Hepatocyte (in vitro differentiated cells): ENCODE results near the gene PUM2. TPM values are rescaled to one million over a fixed set of nuclear protein-coding genes. Genes with fewer than 3 reads are reported as not detected.
A peak's percentile ranks its signal among the peaks of the same experiment; 100 is the strongest.

ENCODE experiments used
- DNase-seq: peaks from one replicate; pipeline ENCODE4 v3.0.0-alpha.2; 2016; ENCODE audit warnings: low spot score
- H2AFZ ChIP-seq: fragments of 200-600 bp; sonication (generic); 2 replicates; pipeline ENCODE4 v1.6.0; 2016; ENCODE audit warnings: antibody characterized with exemption, mild to moderate bottlenecking
- H3K27ac ChIP-seq: fragments of 200-600 bp; sonication (generic); 2 replicates; pipeline ENCODE4 v1.5.1; 2016; ENCODE audit warnings: mild to moderate bottlenecking
- H3K27me3 ChIP-seq: fragments of 200-600 bp; sonication (generic); 2 replicates; pipeline ENCODE4 v1.6.1; 2016
- H3K36me3 ChIP-seq: fragments of 200-600 bp; sonication (generic); replicated peaks from 2 replicates; pipeline ENCODE4 v1.5.1; 2016; ENCODE audit warnings: low read depth; ENCODE audit not compliant: insufficient read depth
- H3K4me1 ChIP-seq: fragments of 200-600 bp; sonication (generic); 2 replicates; pipeline ENCODE4 v1.5.1; 2016; ENCODE audit warnings: mild to moderate bottlenecking, moderate library complexity; ENCODE audit not compliant: insufficient read depth
- H3K4me2 ChIP-seq: fragments of 200-600 bp; sonication (generic); 2 replicates; pipeline ENCODE4 v1.6.0; 2016
- H3K4me3 ChIP-seq: fragments of 200-600 bp; sonication (generic); 2 replicates; pipeline ENCODE4 v1.5.1; 2016; ENCODE audit warnings: mild to moderate bottlenecking
- H3K79me2 ChIP-seq: fragments of 200-600 bp; sonication (generic); 2 replicates; pipeline ENCODE4 v1.6.0; 2017; ENCODE audit warnings: mild to moderate bottlenecking
- H3K9me2 ChIP-seq: fragments of 200-600 bp; sonication (generic); replicated peaks from 2 replicates; pipeline ENCODE4 v1.6.0; 2017; ENCODE audit warnings: mild to moderate bottlenecking; ENCODE audit not compliant: insufficient read depth
- H3K9me3 ChIP-seq: fragments of 200-600 bp; sonication (generic); 2 replicates; pipeline ENCODE4 v1.5.1; 2016; ENCODE audit warnings: low read depth, mild to moderate bottlenecking
- H4K20me1 ChIP-seq: fragments of 200-600 bp; sonication (generic); 2 replicates; pipeline ENCODE4 v1.6.0; 2016; ENCODE audit warnings: mild to moderate bottlenecking; ENCODE audit not compliant: insufficient read depth, poor library complexity, severe bottlenecking
- CTCF ChIP-seq: fragments of 200-600 bp; sonication (generic); IDR thresholded peaks from 2 replicates; pipeline ENCODE4 v1.5.1; 2016; ENCODE audit warnings: antibody characterized with exemption, mild to moderate bottlenecking; ENCODE audit not compliant: poor library complexity
- EZH2 ChIP-seq: fragments of 200-600 bp; sonication (generic); IDR thresholded peaks from 2 replicates; pipeline ENCODE4 v1.6.1; 2016; ENCODE audit warnings: antibody characterized with exemption, mild to moderate bottlenecking, borderline replicate concordance
- EZH2phosphoT487 ChIP-seq: fragments of 200-600 bp; sonication (generic); IDR thresholded peaks from one replicate; pipeline ENCODE4 v1.6.1; 2018; ENCODE audit warnings: antibody characterized with exemption, mild to moderate bottlenecking, low read depth, moderate library complexity; ENCODE audit not compliant: unreplicated experiment, severe bottlenecking
- WGBS: methylation state at CpG from one replicate; pipeline ENCODE4 v1.1.6; 2016; ENCODE audit warnings: low lambda C conversion rate; ENCODE audit errors: missing lambda C conversion rate; 5-methylcytosine and 5-hydroxymethylcytosine counted together
- polyA plus RNA-seq: library from polyadenylated mRNA; unstranded; fragments of >200 nt; fragmentation: Nextera tagmentation; extraction: Ambion mirVana; gene quantifications from 2 replicates; pipeline ENCODE4 v1.2.1, GENCODE V29; 2016
- total RNA-seq: library from RNA; depleted of rRNA; stranded (reverse); fragments of >200 nt; gene quantifications from 2 replicates; pipeline ENCODE4 v1.2.3, GENCODE V29; 2014

Gene PUM2
- total and polyA plus RNA-seq, 2 experiments from 2014 or later, result 14.4 to 55.5 TPM

GRCh38 chr2:20382965-20383810 lies 32.5 kb upstream of the PUM2 start:
- Histone ChIP-seq H4K20me1 (no peaks in the 10 kb centered on the region), H3K4me2 (no peak overlapping the region), H3K4me3 (no peak overlapping the region), H3K27me3 (no peaks in the 10 kb centered on the region), H3K36me3 (no peaks in the 10 kb centered on the region), H3K79me2 (no peaks in the 10 kb centered on the region), H3K4me1 (peaks cover 7% of the 10 kb centered on the region), H3K27ac (no peak overlapping the region), H2AFZ (no peak overlapping the region), H3K9me3 (no peaks in the 10 kb centered on the region), H3K9me2 (no peaks in the 10 kb centered on the region)
- 87% methylated on average over 9 of the region's 9 CpGs for WGBS
- DNase-seq, result no peak
- no peak for TF ChIP-seq CTCF
- no peak for TF ChIP-seq EZH2phosphoT487
- no peak for TF ChIP-seq EZH2

GRCh38 chr2:20381457-20381856 lies 30.8 kb upstream of the PUM2 start:
- no peaks in the 10 kb centered on the region for H3K27me3 ChIP-seq
- no peak overlapping the region for H3K4me2 ChIP-seq
- H3K4me3 ChIP-seq, result no peak overlapping the region
- H3K9me3 ChIP-seq, result no peaks in the 10 kb centered on the region
- DNase-seq, result peak; percentile 55
- H3K9me2 ChIP-seq, result no peaks in the 10 kb centered on the region
- H4K20me1 ChIP-seq, result no peaks in the 10 kb centered on the region
- no peaks in the 10 kb centered on the region for H3K79me2 ChIP-seq
- TF ChIP-seq EZH2, result no peak
- no peak for TF ChIP-seq CTCF
- no peak for TF ChIP-seq EZH2phosphoT487
- H2AFZ ChIP-seq, result no peak overlapping the region
- 61% methylated on average over 2 of the region's 2 CpGs for WGBS
- H3K36me3 ChIP-seq, result no peaks in the 10 kb centered on the region
- peaks cover 7% of the 10 kb centered on the region for H3K4me1 ChIP-seq
- no peak overlapping the region for H3K27ac ChIP-seq

- H2AFZ ChIP-seq, result no peak overlapping the region
- TF ChIP-seq CTCF (peak; percentile 78), EZH2phosphoT487 (no peak)
- no peak overlapping the region for H3K4me3 ChIP-seq
- H3K4me2 ChIP-seq, result peak overlapping the region; percentile 9
- no peaks in the 10 kb centered on the region for H3K79me2 ChIP-seq
- no peaks in the 10 kb centered on the region for H3K36me3 ChIP-seq
- no peak overlapping the region for H3K27ac ChIP-seq
- H3K9me2 ChIP-seq, result no peaks in the 10 kb centered on the region
- 35% methylated on average over 13 of the region's 13 CpGs for WGBS
- no peaks in the 10 kb centered on the region for H4K20me1 ChIP-seq
- H3K9me3 ChIP-seq, result no peaks in the 10 kb centered on the region
- H3K27me3 ChIP-seq, result no peaks in the 10 kb centered on the region
- DNase-seq, result peak; percentile 92
- H3K4me1 ChIP-seq, result peaks cover 7% of the 10 kb centered on the region
Measured at GRCh38 chr2:20378891-20379519, 28.4 kb upstream of the PUM2 start.
